B cell (primary cell): ENCODE data around the gene SELENOP.

Experiments used
- EZH2 ChIP-seq: IDR thresholded peaks from 2 replicates; pipeline ENCODE4 v1.6.1; 2012; ENCODE audit warnings: borderline replicate concordance, low read depth, mild to moderate bottlenecking, moderate library complexity, low read length; ENCODE audit not compliant: insufficient read depth, poor library complexity, severe bottlenecking
- TF ChIP-seq, protein P1 (sequence below): fragments of 200-600 bp; IDR thresholded peaks from one replicate; pipeline ENCODE4 v1.8.0; 2022; ENCODE audit warnings: antibody characterized with exemption, mild to moderate bottlenecking

DNA sequence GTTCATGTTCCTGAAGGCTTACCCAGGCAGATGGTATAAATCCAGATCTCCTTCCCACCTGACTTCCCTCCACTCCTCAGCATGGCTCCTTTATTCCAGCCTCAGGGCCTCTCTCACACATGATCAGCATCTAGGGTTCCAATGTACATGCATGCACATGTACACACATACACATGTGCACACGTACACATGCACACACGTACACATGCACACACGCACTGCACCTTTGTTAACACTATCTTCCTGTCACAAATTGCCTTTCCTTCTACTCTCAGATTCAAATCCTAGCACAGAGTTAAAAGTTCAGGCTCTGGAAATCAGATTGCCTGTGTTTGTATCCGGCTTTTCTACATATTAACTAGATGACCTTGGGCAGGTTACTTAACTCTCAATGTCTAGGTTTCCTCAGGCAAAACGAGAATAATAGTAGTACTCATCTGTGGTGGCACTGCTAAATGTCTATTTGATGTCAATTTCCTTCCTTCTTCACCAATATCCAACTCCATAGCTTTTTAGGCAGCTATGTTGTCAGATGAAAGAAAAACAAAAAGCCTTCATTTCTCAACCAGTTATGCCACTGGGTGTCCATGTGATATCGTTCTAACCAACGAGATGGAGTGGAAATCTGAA is 12.8 kb upstream of the SELENOP start:
- TF ChIP-seq, protein P1, sequence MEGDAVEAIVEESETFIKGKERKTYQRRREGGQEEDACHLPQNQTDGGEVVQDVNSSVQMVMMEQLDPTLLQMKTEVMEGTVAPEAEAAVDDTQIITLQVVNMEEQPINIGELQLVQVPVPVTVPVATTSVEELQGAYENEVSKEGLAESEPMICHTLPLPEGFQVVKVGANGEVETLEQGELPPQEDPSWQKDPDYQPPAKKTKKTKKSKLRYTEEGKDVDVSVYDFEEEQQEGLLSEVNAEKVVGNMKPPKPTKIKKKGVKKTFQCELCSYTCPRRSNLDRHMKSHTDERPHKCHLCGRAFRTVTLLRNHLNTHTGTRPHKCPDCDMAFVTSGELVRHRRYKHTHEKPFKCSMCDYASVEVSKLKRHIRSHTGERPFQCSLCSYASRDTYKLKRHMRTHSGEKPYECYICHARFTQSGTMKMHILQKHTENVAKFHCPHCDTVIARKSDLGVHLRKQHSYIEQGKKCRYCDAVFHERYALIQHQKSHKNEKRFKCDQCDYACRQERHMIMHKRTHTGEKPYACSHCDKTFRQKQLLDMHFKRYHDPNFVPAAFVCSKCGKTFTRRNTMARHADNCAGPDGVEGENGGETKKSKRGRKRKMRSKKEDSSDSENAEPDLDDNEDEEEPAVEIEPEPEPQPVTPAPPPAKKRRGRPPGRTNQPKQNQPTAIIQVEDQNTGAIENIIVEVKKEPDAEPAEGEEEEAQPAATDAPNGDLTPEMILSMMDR: no peak
- TF ChIP-seq EZH2: no peak
